ENCODE data around the gene FAM131B.

Gene FAM131B

DNA sequence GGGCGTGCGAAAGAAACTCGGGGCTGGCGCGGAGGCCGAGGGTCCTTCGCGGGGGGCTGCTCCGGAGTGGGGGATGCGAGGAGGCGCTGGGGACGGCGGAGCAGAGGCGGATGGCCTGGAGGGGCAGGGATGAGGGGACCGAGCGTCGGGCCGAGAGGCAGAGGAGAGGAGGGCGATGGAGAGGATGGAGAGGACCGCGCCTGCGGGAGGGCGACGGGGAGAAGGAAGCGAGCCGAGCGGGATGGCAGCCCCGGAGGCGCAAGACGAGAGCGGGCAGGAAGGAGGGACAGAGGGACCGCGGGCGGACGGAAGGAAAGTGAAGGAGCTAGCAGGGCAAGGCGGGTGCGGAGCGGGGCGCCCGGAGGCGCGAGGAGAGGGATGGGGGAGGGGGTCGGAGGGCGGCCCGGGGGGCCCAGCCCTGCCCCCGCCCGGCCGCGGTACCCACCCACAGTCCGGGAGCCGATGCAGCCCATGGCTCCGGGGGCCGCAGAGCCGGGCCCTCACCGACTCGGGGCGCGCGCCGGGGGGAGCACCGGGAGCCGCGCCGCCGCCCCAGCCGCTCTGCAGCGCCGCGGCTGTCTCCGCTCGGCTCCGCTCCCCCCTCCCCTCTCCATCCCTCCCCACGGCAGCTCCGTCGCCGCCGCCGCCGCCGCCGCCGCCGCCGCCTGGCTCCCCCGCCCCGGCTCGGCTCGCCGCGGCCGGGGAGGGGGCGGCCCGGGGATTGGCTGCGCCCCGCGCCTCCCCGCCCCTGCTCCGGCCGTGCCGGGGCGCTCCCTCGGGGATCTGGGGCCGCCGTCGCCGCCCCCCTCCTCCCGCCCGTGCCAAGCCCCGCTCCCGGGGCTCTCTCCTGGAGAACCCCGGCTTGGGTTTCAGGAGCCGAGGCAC lies at the start of gene FAM131B:
TSS of gene FAM131B (minus strand) at position 583 of the 885 bp plus-strand sequence. CDS start at position 473, 110 bp downstream.
- TF ChIP-seq, protein P1, sequence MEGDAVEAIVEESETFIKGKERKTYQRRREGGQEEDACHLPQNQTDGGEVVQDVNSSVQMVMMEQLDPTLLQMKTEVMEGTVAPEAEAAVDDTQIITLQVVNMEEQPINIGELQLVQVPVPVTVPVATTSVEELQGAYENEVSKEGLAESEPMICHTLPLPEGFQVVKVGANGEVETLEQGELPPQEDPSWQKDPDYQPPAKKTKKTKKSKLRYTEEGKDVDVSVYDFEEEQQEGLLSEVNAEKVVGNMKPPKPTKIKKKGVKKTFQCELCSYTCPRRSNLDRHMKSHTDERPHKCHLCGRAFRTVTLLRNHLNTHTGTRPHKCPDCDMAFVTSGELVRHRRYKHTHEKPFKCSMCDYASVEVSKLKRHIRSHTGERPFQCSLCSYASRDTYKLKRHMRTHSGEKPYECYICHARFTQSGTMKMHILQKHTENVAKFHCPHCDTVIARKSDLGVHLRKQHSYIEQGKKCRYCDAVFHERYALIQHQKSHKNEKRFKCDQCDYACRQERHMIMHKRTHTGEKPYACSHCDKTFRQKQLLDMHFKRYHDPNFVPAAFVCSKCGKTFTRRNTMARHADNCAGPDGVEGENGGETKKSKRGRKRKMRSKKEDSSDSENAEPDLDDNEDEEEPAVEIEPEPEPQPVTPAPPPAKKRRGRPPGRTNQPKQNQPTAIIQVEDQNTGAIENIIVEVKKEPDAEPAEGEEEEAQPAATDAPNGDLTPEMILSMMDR (IDR thresholded peaks at IDR 0.05; ENCODE audit: low read depth, low read length), result no peak
- TF ChIP-seq MYC (IDR thresholded peaks at IDR 0.05; ENCODE audit: low read depth, low read length) (no peak), POLR2A (IDR thresholded peaks at IDR 0.05; ENCODE audit: extremely low read depth, insufficient read length) (no peak)
- TF ChIP-seq, protein P2, sequence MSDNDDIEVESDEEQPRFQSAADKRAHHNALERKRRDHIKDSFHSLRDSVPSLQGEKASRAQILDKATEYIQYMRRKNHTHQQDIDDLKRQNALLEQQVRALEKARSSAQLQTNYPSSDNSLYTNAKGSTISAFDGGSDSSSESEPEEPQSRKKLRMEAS (IDR thresholded peaks at IDR 0.05; ENCODE audit: low read depth, low read length), result no peak
- no peak within 1 kb of the TSS for H3K4me3 ChIP-seq (ENCODE audit: low read depth, low read length)

DNA sequence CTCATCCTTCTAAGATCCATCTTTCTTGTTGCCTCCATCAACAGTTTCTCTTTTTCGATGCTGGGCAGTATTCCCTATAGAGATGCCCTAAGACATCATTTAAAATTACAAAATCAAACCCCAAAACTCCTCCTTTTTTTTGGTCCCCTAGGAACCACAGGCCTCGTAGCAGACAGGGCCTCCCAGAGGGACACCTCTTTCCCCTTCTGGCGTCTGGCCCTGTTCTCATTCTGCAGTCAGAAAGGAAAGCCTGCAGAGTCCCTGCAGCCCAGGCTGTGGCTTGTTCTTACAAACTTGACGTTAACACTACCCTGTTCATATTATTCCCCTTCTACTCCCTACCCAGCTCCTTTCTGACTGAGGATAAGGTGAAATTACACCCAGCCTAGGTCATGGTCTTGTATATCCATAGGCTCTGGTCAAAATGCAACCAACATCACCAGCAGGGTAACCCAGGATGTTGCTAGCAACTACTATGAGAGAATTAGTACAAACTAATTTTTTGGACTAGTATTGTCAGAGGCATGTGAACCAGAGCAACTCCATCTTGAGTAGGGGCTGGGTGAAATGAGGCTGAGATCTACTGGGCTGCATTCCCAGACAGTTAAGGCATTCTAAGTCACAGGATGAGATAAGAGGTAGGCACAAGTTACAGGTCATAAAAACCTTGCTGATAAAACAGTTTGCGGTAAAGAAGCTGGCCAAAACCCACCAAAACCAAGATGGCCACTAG lies 49.6 kb upstream of the FAM131B start:
- DNase-seq (ENCODE audit: low read depth), result peak; percentile 93
- TF ChIP-seq, protein P1 (IDR thresholded peaks at IDR 0.05; ENCODE audit: low read depth, low read length), result no peak
- TF ChIP-seq, protein P2 (IDR thresholded peaks at IDR 0.05; ENCODE audit: low read depth, low read length), result no peak
- TF ChIP-seq MYC (IDR thresholded peaks at IDR 0.05; ENCODE audit: low read depth, low read length) (no peak), POLR2A (IDR thresholded peaks at IDR 0.05; ENCODE audit: extremely low read depth, insufficient read length) (no peak)
- H3K4me3 ChIP-seq (ENCODE audit: low read depth, low read length), result no peak overlapping the region

More for the DNA sequence above, at the start of gene FAM131B:
- DNase-seq (ENCODE audit: low read depth), result peak; percentile 54

DNA sequence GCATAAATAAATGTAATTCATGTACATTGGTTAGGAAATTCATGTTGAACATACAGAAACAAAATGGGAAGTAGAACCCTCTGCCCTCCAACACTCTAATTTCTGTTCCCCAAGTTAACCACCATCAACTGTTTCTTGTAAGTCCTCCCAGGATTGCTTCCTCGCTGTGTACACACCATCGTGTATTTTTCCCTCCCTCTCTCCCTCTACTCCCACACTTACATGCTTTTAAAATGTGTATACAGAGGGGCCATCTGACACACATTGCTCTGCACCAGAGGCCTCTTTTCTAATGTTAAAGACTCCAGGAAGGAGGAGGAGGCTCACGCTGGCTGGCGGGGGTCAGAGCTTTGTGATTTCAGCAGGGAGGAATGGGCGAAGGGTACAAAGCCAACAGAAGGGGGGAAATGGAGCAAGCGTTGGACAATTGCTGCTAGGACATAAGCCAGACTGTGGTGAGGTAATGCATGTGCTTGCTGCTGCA lies 48.0 kb upstream of the FAM131B start:
- DNase-seq (ENCODE audit: low read depth), result peak; percentile 98
- H3K4me3 ChIP-seq (ENCODE audit: low read depth, low read length), result peak overlapping the region; percentile 30
- TF ChIP-seq MYC (IDR thresholded peaks at IDR 0.05; ENCODE audit: low read depth, low read length), result no peak; the same call in 1 of the 2 replicates
- TF ChIP-seq, protein P1 (IDR thresholded peaks at IDR 0.05; ENCODE audit: low read depth, low read length), result no peak
- TF ChIP-seq POLR2A (IDR thresholded peaks at IDR 0.05; ENCODE audit: extremely low read depth, insufficient read length), result no peak
- TF ChIP-seq, protein P2 (IDR thresholded peaks at IDR 0.05; ENCODE audit: low read depth, low read length), result peak; percentile 35; the same call in 1 of the 2 replicates

DNA sequence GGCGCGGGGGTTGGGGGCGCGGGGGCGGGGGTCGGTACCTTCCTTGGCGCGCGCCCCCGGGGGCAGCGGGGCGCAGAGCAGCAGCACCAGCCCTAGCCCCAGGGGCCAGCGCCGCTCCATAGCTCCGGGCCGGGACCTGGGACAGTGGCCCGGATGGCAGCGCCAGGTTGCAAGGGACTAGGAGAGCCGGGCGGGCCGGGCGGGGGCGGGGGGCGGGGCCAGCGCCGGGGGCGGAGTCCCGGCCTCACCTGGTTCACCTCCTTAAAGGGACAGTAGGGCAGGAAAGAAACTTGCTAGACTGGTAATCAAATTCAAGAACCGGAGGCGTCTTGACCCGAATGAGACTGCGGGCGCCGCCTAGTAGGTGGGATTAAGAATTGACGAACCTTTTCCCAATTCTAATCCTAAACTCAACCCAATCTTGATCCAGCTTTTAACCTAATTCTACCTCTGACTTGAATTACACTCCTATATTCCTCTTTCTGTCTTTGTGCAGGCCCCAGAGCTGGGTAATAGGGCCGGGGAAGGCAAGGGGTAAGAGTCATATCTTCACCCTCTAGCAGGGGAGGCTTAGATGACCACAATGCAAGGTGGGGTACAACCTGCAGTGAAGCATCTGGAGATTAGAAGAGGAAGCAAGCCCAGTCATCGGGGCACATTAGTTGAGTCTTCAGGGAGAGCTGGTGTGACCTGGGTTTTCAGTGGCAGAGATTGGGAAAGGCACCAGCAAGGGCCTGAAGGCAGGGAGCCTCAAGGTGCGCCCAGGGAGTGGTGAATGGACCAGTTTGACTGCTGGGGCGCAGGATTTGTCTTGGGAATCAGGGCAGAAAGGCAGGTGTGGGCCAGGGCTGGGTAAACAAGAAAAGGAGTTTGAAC lies 46.4 kb upstream of the FAM131B start, which contains the start of gene EPHA1:
TSS of gene EPHA1 (minus strand) at position 171 of the 876 bp plus-strand sequence. CDS start at position 120, 51 bp downstream.
- peak; percentile 60 for DNase-seq (ENCODE audit: low read depth)
- TF ChIP-seq, protein P1 (IDR thresholded peaks at IDR 0.05; ENCODE audit: low read depth, low read length), result peak; percentile 44
- TF ChIP-seq MYC (IDR thresholded peaks at IDR 0.05; ENCODE audit: low read depth, low read length), result no peak
- H3K4me3 ChIP-seq (ENCODE audit: low read depth, low read length), result peak within 1 kb of the TSS; percentile 64

DNA sequence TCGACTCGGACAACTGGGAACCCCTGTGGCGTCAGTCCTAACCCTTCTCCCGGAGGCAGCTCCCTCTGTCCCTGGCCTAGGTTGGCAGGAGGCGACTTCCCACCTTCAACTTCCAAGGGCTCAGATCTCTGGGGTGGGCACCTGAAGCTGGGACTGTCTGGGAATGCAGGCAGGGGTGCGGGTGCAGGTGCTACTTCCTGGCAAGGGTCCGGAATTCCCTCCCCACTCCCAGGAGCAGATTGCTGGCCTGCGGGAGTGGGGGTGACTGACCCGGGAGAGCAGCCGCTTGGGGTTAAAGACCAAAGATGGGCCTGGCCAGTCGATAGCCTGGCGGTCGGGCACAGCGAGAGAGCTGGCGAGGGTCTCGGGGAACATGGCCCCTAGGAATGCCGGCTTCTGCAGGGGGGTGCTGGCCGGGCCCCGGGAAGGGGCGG lies 45.8 kb upstream of the FAM131B start:
- no peak for TF ChIP-seq POLR2A (IDR thresholded peaks at IDR 0.05; ENCODE audit: extremely low read depth, insufficient read length)
- TF ChIP-seq MYC (IDR thresholded peaks at IDR 0.05; ENCODE audit: low read depth, low read length), result no peak
- TF ChIP-seq, protein P2 (IDR thresholded peaks at IDR 0.05; ENCODE audit: low read depth, low read length), result no peak
- TF ChIP-seq, protein P1 (IDR thresholded peaks at IDR 0.05; ENCODE audit: low read depth, low read length), result no peak
- DNase-seq (ENCODE audit: low read depth), result no peak
- peak overlapping the region; percentile 64 for H3K4me3 ChIP-seq (ENCODE audit: low read depth, low read length)
